ENCODE data around the gene CXCL17.
A peak's percentile ranks its signal among the peaks of the same experiment; 100 is the strongest.

Gene CXCL17

GRCh38 chr19:42423462-42424344 is 19.0 kb downstream of the CXCL17 start:
- DNase-seq, result peak; percentile 96

DNA sequence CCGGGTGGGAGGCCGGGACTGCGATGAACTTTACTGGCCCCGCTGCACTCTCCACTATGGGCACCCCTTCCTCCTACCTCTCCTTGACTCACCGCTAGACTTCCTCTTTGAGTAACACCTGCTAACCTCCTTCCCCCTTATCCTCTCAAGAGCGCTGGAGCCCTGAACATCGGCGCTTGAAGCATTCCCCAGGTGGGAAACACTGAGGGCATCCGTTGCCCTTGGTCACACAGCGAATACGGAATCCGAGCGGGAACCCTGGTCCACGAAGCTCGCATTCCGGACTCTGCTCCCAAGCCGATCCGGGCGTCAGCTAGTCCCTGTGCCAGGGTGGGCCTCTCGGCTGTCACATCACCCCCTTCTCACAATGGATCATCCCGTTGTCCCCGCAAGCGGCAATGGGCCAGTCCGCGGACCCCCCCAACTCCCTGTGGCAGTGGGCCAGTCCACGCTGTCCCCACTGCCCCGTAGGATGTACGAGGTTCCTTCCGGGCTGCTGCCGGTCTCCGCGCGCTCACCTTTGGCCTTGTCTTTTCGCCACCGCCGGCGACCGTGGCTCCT is 19.8 kb downstream of the CXCL17 start:
- DNase-seq, result no peak

DNA sequence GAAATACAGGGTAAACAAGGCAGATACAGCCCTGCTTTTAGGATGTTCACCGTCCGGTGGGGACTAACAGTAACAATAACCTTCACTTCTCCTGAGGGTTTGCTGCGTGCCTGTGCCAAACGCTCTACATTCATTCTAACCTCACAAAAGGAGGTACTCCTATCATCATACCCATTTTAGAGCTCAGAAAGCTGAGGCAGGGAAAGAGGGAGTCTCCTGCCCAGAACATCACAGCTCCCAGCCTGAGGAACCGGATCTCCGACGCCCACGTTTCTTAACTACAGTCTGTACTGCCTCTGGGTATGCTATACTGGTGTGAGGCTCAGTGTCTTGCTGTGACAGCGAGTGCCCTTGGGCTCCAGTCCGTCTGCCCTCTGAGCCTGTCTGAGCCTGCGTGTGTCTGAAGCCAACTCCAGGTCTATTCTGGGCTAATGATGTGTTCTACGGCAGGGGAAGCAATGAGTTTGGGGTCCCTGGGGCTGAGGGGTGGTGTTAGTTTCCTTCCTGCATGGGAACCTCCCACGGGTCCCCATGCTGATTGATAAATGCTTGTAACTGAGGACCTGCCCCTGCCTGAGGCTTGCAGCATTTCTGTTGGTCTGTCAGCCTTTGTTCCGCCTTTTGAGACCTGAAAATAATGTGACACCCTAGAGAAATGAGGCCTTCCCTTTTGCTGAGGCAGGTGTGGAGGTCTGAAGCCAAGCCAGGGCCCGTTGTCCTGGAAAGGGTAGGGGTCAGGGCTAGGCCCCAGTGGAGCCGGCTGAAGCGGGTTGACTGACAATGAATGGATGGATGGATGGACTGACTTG is 20.4 kb downstream of the CXCL17 start:
- no peak for DNase-seq

DNA sequence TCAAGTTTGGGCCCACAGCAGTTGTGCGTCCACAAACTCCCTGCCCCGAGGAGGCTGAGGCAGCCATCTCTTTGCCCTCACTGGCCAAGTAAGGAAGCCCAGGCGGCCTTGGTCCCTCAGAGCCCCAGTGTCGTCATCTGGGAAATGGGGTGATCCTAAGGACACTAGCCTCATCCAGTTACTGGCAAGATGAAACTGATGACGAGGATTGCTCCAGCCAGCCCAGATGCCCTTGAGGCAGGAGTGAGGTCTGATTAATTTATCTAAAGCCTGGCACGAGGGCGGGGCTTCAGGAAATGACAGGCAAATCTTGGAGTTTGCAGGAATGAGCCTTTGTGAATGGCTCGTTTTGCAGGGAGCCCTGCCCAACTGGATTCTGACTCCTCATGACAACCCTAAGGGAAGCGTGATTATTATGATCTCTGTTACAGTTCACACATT is 21.1 kb downstream of the CXCL17 start:
- DNase-seq, result no peak

- no peak for DNase-seq
Measured at GRCh38 chr19:42421101-42421500, 21.6 kb downstream of the CXCL17 start.

- peak; percentile 23 for DNase-seq
Measured at GRCh38 chr19:42420055-42420544, 22.6 kb downstream of the CXCL17 start.

DNA sequence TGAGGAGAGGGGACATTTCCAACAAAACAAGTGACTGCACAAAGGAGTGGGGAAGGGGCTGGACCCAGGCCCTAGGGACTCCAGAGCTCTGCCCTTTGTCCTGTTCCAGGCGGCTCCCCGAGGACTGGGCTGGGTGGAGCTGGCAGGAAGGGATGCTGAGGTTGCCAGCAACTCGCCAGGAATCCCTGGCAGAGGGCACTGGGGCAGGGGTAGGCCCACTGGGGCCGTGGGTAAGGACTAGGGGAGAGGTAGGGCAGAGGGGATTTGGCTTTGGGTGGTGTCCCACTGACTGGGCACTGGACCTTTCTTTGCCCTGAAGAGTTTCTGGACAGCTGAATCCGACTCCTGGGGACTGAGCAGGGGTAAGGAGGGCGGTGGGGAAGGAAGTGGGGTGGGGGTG is 23.4 kb downstream of the CXCL17 start:
- no peak for DNase-seq

GRCh38 chr19:42412661-42413076 is 30.1 kb downstream of the CXCL17 start:
- no peak for DNase-seq

- no peak for DNase-seq
Measured at GRCh38 chr19:42412227-42412626, 30.5 kb downstream of the CXCL17 start.

DNA sequence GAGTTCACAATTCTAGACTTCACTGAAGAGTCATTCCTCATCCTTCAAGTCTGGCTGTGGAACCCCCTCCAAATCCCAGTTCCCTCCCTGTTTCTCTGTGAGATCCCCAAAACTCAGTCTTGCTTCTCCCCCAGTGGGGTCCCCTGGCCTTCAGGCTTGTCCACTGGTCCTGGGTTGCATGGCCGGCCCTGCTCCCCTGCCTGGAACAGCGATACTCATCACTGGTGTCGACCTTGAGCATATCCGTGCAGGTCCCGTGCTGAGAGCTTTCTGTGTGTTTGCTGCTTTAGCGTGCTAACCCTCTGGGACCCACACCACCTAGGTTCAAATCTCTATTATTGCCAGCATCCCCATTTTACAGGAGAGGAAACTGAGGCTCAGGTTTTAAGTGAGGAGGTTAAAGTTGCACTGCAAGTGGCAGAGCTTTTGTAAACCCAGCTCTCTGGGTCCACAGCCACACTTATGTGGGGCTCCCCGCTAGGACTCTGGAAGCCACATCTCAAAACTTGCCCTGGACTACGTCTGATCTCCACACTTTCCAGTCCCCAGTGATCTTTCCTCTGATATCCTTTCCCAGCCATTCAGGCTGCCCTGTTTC is 31.1 kb downstream of the CXCL17 start:
- DNase-seq, result no peak

GRCh38 chr19:42410371-42410770 is 32.4 kb downstream of the CXCL17 start:
- no peak for DNase-seq

DNA sequence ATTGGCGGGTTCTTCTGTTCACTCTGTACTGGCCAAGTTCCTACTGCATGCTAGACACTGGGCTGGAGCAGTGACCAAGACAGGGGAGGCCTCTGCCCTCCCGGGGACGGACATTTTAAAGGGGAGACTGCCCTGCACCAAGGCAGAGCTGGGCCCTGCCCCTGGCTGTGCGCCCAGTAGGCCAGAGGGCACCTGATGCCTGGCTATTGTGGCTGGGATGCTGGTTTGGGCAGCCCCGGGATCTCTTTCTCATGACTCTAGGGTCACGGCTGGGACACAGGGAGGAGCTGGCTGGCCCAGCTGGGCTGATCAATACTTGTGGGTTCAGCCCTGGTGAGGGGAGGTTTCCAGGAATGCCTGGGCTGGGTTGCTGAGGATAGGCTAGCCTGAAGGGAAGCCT is 33.3 kb downstream of the CXCL17 start:
- no peak for DNase-seq

- no peak for DNase-seq
Measured at GRCh38 chr19:42407816-42408175, 35.0 kb downstream of the CXCL17 start.

DNA sequence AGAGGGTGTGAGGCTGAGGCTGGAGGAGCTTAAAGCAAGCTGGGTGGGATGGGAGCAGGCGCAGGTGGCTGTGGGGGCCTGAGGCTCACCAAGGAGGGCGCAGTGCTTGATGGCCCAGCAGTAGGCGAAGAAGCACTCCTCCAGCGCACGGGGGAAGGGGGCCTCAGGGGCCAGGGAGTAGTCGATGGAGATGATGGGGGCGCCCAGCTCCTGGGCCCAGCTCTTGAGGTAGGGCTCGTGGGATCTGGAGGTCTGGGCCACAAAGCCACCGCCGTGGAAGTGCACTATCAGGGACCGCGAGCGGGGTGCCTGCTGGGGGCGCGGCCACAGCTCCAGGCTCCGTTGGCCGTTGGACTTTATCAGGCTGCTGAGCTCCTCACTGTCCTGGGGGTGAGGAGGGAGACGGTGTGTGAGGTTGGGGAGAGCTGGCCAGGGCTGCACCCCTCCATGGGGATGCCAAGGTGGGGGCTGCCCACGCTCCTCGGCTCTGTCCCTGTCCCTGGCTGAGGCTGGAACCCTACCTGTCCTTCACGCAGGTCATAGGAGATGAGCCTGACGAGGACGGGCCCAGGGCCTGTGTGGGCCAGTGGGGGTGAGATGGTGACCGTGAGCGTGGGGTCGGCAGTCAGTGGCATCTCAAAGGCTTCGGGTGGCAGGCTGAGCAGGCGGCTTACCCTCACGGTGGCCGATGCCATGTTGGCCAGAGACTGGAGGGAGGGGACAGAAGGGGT is 35.5 kb downstream of the CXCL17 start:
- no peak for DNase-seq

DNA sequence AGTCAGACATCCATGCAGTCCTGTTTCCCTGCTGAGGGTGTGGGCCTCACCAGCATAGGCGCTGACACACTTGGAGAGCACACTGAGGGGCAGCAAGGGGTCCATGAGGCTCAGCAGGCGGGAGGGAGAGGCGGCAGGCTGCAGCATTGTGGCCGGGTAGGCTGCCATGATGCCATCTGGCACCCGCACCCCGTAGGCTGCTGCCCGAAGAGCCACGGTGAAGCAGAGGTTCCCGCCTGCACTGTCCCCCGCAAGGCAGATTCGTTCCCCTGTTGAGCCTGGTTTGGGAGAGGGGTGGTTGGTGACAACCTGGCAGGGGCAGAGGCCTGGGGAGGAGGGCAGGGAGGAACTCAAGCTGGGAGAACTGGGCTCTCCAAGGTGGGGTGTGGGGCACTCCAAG is 36.6 kb downstream of the CXCL17 start:
- DNase-seq, result no peak

- no peak for DNase-seq
Measured at GRCh38 chr19:42403586-42403985, 39.2 kb downstream of the CXCL17 start.

- DNase-seq, result no peak
Measured at GRCh38 chr19:42402376-42403116, 40.2 kb downstream of the CXCL17 start.

DNA sequence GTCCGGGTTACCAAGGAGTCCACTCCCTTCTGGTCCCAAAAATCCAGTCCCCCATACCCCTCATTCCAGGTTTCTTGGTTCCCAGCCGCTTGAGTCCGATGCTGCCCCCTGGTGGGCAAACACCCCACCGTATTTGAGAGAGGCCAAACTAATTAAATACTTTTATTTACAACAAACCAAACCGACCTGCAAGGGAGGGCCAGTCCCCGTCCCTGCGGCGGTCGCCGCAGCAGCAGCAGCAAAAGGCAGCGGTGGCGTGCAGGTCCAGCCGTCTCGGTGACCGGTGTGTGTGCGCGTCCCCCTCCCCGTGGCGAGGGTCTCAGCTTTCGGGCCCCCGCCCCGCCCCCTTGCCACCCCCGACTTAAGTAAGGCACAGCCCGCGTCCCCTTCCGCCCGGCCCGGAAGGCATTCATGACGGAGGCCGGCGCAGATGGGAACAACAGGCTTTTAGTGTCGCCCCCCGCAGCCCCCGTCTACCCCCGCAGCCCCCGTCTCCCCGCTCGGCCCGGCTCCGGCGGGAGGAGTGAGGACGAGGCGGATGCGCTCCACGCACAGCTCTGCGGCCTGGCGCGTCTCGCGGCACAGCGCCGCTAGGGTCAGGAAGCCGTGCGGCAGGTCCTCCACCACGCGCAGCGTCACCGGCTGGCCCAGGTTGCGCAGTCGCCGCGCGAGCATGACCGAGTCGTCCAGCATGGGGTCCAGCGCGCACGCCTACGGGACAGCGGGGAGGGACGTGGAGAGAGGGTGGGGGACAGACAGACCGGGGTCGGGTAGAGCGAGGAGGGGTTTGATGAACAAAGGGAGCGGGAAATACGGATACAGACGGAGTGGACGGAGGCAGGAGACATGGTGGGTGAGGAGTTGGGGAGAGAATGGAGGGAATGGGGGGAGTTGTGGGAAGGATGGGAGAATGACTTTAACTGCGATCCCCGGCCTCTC is 41.1 kb downstream of the CXCL17 start:
- DNase-seq, result peak; percentile 66

DNA sequence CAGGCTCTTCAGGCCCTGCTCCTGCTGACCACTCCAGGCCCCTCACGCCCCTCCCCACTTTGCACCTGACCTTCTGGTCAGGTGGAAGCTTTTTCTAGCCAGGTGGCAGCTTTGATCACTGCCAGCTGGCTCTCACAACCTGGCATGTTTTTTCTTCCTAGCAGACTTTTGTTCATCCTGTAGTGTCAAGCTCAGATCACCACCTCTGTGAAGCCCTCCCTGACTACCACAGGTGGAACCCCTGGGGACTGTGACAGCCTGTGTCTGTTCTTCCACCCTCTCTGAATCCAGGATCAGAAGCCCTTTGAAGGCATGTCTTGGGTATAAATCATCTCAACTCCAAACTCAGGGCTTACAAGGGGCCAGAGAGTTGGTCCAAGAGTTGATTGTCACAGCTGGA is 42.3 kb downstream of the CXCL17 start:
- DNase-seq, result no peak
